Eye (tissue), 1 donor: ENCODE data around the gene SPPL2B.
"Not testable (repeated sequence)": the region's sequence is repeated elsewhere in the genome, so short reads cannot be mapped to it uniquely, and the experiment has no call there.

Experiments
- DNase-seq: peaks from one replicate; pipeline ENCODE4 v3.0.0-alpha.2; 2015

The SPPL2B gene

GRCh38 chr19:2328401-2329148 is at the start of gene SPPL2B, which contains the start of gene LSM7:
SPPL2B (plus strand) TSS chr19:2328684; CDS start chr19:2328710, 26 bp downstream.
LSM7 (minus strand) TSS chr19:2328586; CDS start chr19:2328566, 20 bp downstream.
- peak; percentile 97 for DNase-seq

GRCh38 chr19:2280633-2281264 is 47.7 kb upstream of the SPPL2B start:
- DNase-seq = no peak

GRCh38 chr19:2281265-2282061 is 47.0 kb upstream of the SPPL2B start:
- DNase-seq = not testable (repeated sequence)

GRCh38 chr19:2282062-2282861 is 46.2 kb upstream of the SPPL2B start, which contains the start of gene PEAK3:
PEAK3 (minus strand) TSS chr19:2282175; CDS start chr19:2280931, 1,244 bp downstream.
- peak; percentile 47 for DNase-seq

- DNase-seq = no peak
Observed at GRCh38 chr19:2282862-2283237, 45.6 kb upstream of the SPPL2B start.

GRCh38 chr19:2283835-2284507 is 44.5 kb upstream of the SPPL2B start:
- DNase-seq = no peak

- no peak for DNase-seq
Observed at GRCh38 chr19:2286402-2287140, 41.9 kb upstream of the SPPL2B start.

- no peak for DNase-seq
Observed at GRCh38 chr19:2287585-2288337, 40.7 kb upstream of the SPPL2B start.

GRCh38 chr19:2288338-2288817 is 40.1 kb upstream of the SPPL2B start:
- no peak for DNase-seq

GRCh38 chr19:2288818-2289713 is 39.4 kb upstream of the SPPL2B start:
- no peak for DNase-seq

- no peak for DNase-seq
Observed at GRCh38 chr19:2289714-2290435, 38.6 kb upstream of the SPPL2B start.

- peak; percentile 43 for DNase-seq
Observed at GRCh38 chr19:2290441-2291184, 37.9 kb upstream of the SPPL2B start.

- DNase-seq = peak; percentile 87
Observed at GRCh38 chr19:2291185-2291751, 37.2 kb upstream of the SPPL2B start.

GRCh38 chr19:2294687-2295335 is 33.7 kb upstream of the SPPL2B start:
- peak; percentile 76 for DNase-seq

GRCh38 chr19:2296141-2296540 is 32.3 kb upstream of the SPPL2B start:
- no peak for DNase-seq

GRCh38 chr19:2300533-2300932 is 28.0 kb upstream of the SPPL2B start:
- DNase-seq = no peak
